Stimulated activated CD4-positive, alpha-beta T cell treated with anti-CD3 and anti-CD28 coated beads, Interleukin-1b, Interleukin-23, amount 100 ng/mL, for 48 hours (primary cell): ENCODE results near the gene VCAN.

ENCODE experiments used
- DNase-seq: peaks from one replicate; pipeline ENCODE4 v3.0.0-alpha.2; 2020

VCAN gene

GRCh38 chr5:83572271-83572670 is 100.7 kb downstream of the VCAN start:
- no peak for DNase-seq

GRCh38 chr5:83576341-83576740 is 104.8 kb downstream of the VCAN start:
- DNase-seq, result no peak

GRCh38 chr5:83577036-83577636 is 105.6 kb downstream of the VCAN start:
- no peak for DNase-seq

- no peak for DNase-seq
Observed at GRCh38 chr5:83583859-83584258, 112.3 kb downstream of the VCAN start.

- no peak for DNase-seq
Observed at GRCh38 chr5:83586874-83587776, 115.6 kb downstream of the VCAN start.

- DNase-seq, result no peak
Observed at GRCh38 chr5:83589786-83590185, 118.2 kb downstream of the VCAN start.

- DNase-seq, result no peak
Observed at GRCh38 chr5:83590966-83591365, 119.4 kb downstream of the VCAN start.

- no peak for DNase-seq
Observed at GRCh38 chr5:83595217-83595616, 123.7 kb downstream of the VCAN start.

- DNase-seq, result no peak
Observed at GRCh38 chr5:83608122-83608521, 136.6 kb downstream of the VCAN start.

GRCh38 chr5:83614841-83615240 is 143.3 kb downstream of the VCAN start:
- DNase-seq, result no peak

GRCh38 chr5:83628360-83628759 is 156.8 kb downstream of the VCAN start:
- no peak for DNase-seq
